Measurements from ENCODE around the gene AUP1.

The AUP1 gene

GRCh38 chr2:74560591-74560990 is 31.1 kb upstream of the AUP1 start:
- DNase-seq: no peak
- no peak overlapping the region for H3K27ac ChIP-seq
- no peaks in the 10 kb centered on the region for H3K27me3 ChIP-seq (ENCODE audit: insufficient read depth, low read depth, severe bottlenecking)
- H3K36me3 ChIP-seq: peaks cover 7% of the 10 kb centered on the region; the same call in 1 of the 2 replicates
- no peak for TF ChIP-seq CTCF (IDR thresholded peaks at IDR 0.05; ENCODE audit: low read depth, low read length)
- no peak overlapping the region for H3K4me3 ChIP-seq (ENCODE audit: low read depth, low read length)
- H3K9me3 ChIP-seq (ENCODE audit: severe bottlenecking): no peaks in the 10 kb centered on the region

- no peak for DNase-seq
- Histone ChIP-seq H3K9me3 (ENCODE audit: severe bottlenecking) (no peaks in the 10 kb centered on the region), H3K27ac (no peak overlapping the region), H3K27me3 (ENCODE audit: insufficient read depth, low read depth, severe bottlenecking) (no peaks in the 10 kb centered on the region), H3K36me3 (peaks cover 7% of the 10 kb centered on the region; the same call in 1 of the 2 replicates), H3K4me3 (ENCODE audit: low read depth, low read length) (no peak overlapping the region)
- no peak for TF ChIP-seq CTCF (IDR thresholded peaks at IDR 0.05; ENCODE audit: low read depth, low read length)
Measured at GRCh38 chr2:74559912-74560311, 30.4 kb upstream of the AUP1 start.

- no peak overlapping the region for H3K27ac ChIP-seq
- no peaks in the 10 kb centered on the region for H3K27me3 ChIP-seq (ENCODE audit: insufficient read depth, low read depth, severe bottlenecking)
Measured at GRCh38 chr2:74558284-74559230, 29.1 kb upstream of the AUP1 start.

GRCh38 chr2:74556831-74557370 is 27.4 kb upstream of the AUP1 start:
- TF ChIP-seq CTCF (IDR thresholded peaks at IDR 0.05; ENCODE audit: low read depth, low read length): no peak
- Histone ChIP-seq H3K4me3 (ENCODE audit: low read depth, low read length) (no peak overlapping the region), H3K36me3 (peaks cover 7% of the 10 kb centered on the region; the same call in 1 of the 2 replicates), H3K27me3 (ENCODE audit: insufficient read depth, low read depth, severe bottlenecking) (no peaks in the 10 kb centered on the region), H3K27ac (no peak overlapping the region), H3K9me3 (ENCODE audit: severe bottlenecking) (no peaks in the 10 kb centered on the region)
- DNase-seq: no peak

More at GRCh38 chr2:74558284-74559230, 29.1 kb upstream of the AUP1 start:
- Histone ChIP-seq H3K4me3 (ENCODE audit: low read depth, low read length) (no peak overlapping the region), H3K36me3 (peaks cover 7% of the 10 kb centered on the region; the same call in 1 of the 2 replicates), H3K9me3 (ENCODE audit: severe bottlenecking) (no peaks in the 10 kb centered on the region)
- TF ChIP-seq CTCF (IDR thresholded peaks at IDR 0.05; ENCODE audit: low read depth, low read length): no peak
- DNase-seq: no peak

GRCh38 chr2:74556159-74556558 is 26.7 kb upstream of the AUP1 start:
- Histone ChIP-seq H3K36me3 (peaks cover 9% of the 10 kb centered on the region; the same call in 1 of the 2 replicates), H3K27me3 (ENCODE audit: insufficient read depth, low read depth, severe bottlenecking) (no peaks in the 10 kb centered on the region), H3K27ac (no peak overlapping the region), H3K4me3 (ENCODE audit: low read depth, low read length) (no peak overlapping the region), H3K9me3 (ENCODE audit: severe bottlenecking) (no peaks in the 10 kb centered on the region)
- no peak for TF ChIP-seq CTCF (IDR thresholded peaks at IDR 0.05; ENCODE audit: low read depth, low read length)
- DNase-seq: no peak

All from WERI-Rb-1 (cell line).